ENCODE data around the gene CTDP1.
"Not testable (repeated sequence)": the region's sequence is repeated elsewhere in the genome, so short reads cannot be mapped to it uniquely, and the experiment has no call there.

Gene CTDP1

DNA sequence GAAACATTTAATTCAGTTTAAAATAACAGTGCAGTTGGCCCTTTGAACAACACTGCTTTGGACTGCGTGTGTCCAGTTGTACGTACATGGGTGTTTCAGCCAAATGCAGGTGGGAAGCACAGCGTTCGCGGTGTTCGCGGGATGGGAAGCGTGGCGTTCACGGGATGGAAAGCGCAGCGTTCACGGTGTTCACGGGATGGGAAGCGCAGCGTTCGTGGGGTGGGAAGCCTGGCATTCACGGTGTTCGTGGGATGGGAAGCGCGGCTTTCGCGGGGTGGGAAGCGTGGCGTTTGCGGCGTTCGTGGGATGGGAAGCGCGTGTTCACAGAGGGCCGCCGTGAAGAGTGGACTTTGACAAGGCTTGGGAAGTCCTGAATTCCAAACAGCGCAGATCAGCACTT lies 47.6 kb downstream of the CTDP1 start:
- no peak for DNase-seq

GRCh38 chr18:79728931-79729586 lies 49.5 kb downstream of the CTDP1 start:
- DNase-seq = no peak

GRCh38 chr18:79729611-79730010 lies 50.0 kb downstream of the CTDP1 start:
- no peak for DNase-seq

DNA sequence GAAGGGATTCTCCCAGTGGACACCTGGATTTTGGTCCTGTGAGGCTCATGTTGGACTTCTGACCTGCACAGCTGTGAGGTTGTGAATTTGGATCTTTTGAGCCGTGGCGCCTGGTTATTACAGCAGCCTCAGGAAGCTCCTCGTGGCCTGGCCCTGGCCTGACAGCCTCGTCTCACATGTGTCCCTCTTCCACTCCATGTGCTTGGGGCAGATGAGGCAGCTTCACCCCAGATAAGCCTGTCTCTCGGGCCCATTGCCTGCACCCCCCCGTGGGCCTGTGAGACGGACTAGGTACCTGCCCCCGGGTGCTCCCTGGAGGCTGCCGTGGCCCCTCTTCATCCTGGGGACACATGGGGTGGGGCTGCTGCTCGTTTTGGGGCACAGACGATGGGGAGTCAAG lies 51.2 kb downstream of the CTDP1 start:
- no peak for DNase-seq

DNA sequence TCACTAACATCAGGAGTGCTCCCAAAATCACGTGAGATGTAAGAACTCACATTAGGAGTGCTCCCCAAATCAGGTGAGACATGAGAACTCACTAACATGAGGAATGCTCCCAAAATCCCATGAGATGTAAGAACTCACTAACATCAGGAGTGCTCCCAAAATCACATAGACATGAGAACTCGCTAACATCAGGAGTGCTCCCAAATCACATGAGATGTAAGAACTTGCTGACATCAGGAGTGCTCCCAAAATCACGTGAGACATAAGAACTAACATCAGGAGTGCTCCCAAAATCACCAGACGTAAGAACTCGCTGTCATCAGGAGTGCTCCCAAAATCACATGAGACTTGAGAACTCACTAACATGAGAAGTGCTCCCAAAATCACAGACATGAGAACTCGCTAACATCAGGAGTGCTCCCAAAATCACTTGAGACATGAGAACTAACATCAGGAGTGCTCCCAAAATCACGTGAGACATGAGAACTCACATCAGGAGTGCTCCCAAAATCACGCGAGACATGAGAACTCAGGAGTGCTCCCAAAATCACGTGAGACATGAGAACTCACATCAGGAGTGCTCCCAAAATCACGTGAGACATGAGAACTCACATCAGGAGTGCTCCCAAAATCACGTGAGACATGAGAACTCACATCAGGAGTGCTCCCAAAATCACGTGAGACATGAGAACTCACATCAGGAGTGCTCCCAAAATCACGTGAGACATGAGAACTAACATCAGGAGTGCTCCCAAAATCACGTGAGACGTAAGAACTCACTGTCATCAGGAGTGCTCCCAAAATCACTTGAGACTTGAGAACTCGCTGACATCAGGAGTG lies 52.5 kb downstream of the CTDP1 start:
- DNase-seq = not testable (repeated sequence)

- no peak for DNase-seq
These were observed 53.1 kb downstream of the CTDP1 start for GRCh38 chr18:79732721-79733025.

- DNase-seq = no peak
These were observed 53.6 kb downstream of the CTDP1 start for GRCh38 chr18:79733135-79733701.

GRCh38 chr18:79733986-79734770 lies 54.6 kb downstream of the CTDP1 start:
- DNase-seq = no peak

- DNase-seq = no peak
These were observed 55.7 kb downstream of the CTDP1 start for GRCh38 chr18:79735071-79735980.

DNA sequence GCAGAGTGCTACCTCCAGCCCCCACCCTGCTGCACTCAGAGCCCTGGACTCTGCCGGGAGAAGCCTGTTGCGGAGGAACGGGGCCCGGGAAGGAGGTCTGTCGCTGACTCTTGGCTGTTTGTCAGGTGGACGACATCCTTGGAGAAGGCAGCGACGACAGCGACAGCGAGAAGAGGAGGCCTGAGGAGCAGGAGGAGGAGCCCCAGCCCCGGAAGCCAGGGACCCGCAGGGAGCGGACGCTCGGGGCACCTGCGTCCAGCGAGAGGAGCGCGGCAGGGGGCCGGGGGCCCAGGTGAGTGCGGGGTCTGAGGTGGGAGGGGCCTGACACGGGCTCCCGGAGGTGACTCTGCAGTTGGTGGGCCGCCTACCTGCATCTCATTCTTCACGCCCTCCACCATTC lies 56.6 kb downstream of the CTDP1 start:
- DNase-seq = no peak

- DNase-seq = no peak
These were observed 57.2 kb downstream of the CTDP1 start for GRCh38 chr18:79736846-79737245.

DNA sequence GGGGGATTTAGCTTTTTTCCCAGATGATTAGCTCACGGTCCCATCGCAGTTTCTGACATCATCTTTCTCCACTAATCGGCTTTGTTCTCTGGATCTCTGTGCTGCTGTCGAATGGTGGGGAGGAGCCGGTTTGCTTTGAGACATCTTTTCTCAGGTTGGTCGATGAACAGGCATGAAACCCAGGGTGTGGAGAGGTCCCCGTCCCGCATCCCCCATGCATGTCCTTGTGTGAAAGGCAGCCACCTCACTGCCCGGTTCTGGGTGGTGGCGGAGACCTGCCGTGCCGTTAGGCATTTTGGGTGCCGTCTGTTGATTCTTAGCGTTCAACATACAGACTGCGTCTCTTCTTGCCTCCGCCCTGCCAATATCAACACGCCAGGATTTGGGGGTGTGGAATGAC lies 57.8 kb downstream of the CTDP1 start:
- DNase-seq = no peak

DNA sequence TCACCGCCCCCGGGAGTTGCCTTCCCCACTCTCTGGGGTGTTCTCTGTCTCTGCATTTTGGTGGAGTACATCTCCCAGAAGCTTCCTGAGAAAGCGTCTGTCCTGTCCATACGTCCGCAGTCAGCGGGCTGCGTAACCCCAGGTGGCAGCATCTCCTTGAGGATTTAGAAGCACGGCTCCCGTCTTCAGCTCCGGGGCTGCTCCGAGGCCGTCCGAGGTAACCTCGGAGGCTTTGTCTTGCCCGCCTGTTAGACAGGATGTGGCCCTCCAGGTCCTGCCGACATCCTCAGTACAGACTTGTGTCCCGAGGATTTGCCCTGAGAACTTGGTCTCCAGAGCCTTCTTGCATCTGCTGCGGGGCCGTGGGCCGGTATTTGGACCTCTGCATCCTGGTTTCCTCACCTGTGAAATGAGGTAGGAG lies 58.4 kb downstream of the CTDP1 start:
- no peak for DNase-seq

DNA sequence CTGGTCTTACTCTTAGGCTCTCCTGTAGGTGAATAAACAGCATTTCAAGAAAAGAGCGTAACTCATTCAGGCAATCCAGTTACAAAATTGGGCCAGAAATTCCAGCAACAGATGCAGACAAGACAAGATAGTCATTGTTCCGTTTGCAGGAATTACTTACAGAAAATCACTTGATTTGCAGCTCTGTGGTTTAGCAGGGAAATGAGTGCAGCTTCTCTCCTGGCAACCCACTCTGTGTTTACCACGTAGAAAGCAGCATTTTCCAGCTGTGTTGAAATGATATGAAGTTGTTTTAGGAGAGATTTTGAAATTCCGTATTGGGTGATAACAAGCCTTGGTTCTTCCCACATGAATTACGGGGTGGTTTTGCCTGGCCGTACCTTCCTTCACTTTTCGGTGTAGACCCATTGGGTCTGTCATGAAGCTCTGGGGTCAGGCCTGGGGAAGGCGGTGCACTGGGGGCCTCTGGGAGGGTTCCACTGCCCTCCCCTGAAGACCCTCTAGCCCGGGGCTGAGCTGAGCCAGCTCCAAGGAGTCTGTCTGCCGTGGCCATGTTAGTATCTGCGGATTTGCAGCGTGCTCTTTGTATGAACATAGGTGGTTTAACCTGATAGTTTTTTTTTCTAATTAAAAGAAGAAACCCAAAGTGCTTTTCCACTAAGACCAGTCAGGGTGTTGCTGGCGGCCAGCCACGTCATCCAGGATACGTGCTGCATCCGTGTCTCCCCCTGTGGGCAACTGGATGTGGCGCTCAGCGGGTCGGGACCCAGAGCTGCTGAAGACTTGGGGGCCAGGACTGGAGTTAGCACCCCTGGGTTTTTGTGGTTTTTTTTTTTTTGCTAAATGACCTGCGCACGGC lies 59.2 kb downstream of the CTDP1 start:
- no peak for DNase-seq

- DNase-seq = no peak
These were observed 59.8 kb downstream of the CTDP1 start for GRCh38 chr18:79739440-79739778.

DNA sequence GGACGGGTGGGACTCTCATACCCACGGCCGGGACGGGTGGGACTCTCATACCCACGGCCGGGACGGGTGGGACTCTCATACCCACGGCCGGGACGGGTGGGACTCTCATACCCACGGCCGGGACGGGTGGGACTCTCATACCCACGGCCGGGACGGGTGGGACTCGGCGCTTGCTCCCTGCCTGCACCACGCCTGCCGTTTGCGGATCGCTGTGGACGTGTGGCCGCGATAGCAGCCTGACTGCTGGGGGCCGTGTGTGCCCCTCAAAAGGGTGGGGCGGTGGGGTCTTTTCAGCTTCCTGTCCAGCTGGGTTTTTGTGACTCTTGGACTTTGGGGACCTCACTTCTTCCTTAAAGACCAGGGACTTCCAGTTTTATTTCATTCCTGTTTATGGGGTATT lies 60.4 kb downstream of the CTDP1 start:
- not testable (repeated sequence) for DNase-seq

GRCh38 chr18:79740521-79741361 lies 61.1 kb downstream of the CTDP1 start:
- DNase-seq = no peak

DNA sequence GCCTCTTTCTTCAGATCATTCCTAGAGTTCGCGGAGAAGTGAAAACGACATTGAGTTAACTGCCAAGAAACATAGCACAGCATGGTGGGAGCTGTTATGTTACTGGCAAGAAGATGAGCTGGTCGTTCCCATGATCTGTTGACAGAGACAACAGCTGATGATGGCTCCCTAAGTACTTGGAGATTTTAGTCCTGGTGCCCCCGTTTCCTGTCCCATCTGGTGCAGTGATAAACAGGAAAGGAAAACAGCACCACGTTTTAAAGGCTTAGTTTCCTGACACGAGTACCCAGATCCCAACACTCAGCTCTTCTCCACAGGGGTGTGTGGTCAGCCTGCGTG lies 61.7 kb downstream of the CTDP1 start:
- no peak for DNase-seq

GRCh38 chr18:79742076-79742475 lies 62.5 kb downstream of the CTDP1 start:
- no peak for DNase-seq

- DNase-seq = no peak
These were observed 65.0 kb downstream of the CTDP1 start for GRCh38 chr18:79744625-79745024.

DNA sequence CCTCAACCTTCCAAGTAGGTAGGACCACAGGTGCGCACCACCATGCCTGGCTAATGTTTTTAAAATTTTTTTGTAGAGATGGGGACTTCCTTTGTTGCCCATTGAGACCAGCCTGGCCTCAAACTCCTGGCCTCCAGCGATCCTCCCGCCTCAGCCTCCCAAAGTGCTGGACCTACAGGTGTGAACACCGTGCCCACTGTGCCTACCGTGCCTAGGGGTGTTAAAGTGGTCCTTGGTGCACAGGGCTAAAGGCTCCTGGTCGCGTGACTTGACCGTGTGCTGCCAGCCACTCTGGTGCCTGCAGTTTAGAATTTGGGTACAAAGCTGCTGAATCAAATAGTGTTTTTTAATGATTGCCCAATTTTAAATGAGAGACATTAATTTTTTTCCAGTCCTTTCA lies 67.1 kb downstream of the CTDP1 start:
- DNase-seq = no peak

Measured in stimulated activated CD4-positive, alpha-beta T cell treated with anti-CD3 and anti-CD28 coated beads, Interleukin-12 subunit alpha, Interleukin-12 subunit beta, amount 100 ng/mL, for 4 hours (primary cell).